Stimulated activated CD4-positive, alpha-beta T cell treated with anti-CD3 and anti-CD28 coated beads, Interleukin-12 subunit alpha, Interleukin-12 subunit beta, amount 100 ng/mL, for 48 hours (primary cell): ENCODE results near the gene PRSS1.
"Not testable (repeated sequence)": the region's sequence is repeated elsewhere in the genome, so short reads cannot be mapped to it uniquely, and the experiment has no call there.

ENCODE experiments used
- DNase-seq, 3 donors: peaks; one replicate each; pipeline ENCODE4 v3.0.0-alpha.2; 2020; ENCODE audit warnings: low read depth in 2 of 3, low spot score in 1 of 3

The PRSS1 gene

GRCh38 chr7:142772673-142773072, 23.4 kb downstream of the PRSS1 start:
- no peak for DNase-seq

- DNase-seq = no peak
Measured at GRCh38 chr7:142773230-142773629, 24.0 kb downstream of the PRSS1 start.

GRCh38 chr7:142773937-142774744, 24.9 kb downstream of the PRSS1 start:
- DNase-seq = no peak

GRCh38 chr7:142774826-142775225, 25.6 kb downstream of the PRSS1 start:
- DNase-seq = no peak

- DNase-seq = not testable (repeated sequence)
Measured at GRCh38 chr7:142775351-142776115, 26.3 kb downstream of the PRSS1 start.

- DNase-seq = no peak
Measured at GRCh38 chr7:142776206-142776844, 27.1 kb downstream of the PRSS1 start.

- DNase-seq = not testable (repeated sequence)
Measured at GRCh38 chr7:142776845-142777225, 27.6 kb downstream of the PRSS1 start.

GRCh38 chr7:142777318-142777717, 28.0 kb downstream of the PRSS1 start:
- DNase-seq = no peak

GRCh38 chr7:142782922-142783900, 33.9 kb downstream of the PRSS1 start:
- peak in 1 of 3 donors; percentile 65 for DNase-seq

- DNase-seq = no peak
Measured at GRCh38 chr7:142784096-142784495, 34.8 kb downstream of the PRSS1 start.

- no peak for DNase-seq
Measured at GRCh38 chr7:142784716-142785115, 35.4 kb downstream of the PRSS1 start.

GRCh38 chr7:142785841-142786250, 36.6 kb downstream of the PRSS1 start:
- peak in 1 of 3 donors; percentile 66 for DNase-seq

GRCh38 chr7:142787034-142787768, 37.9 kb downstream of the PRSS1 start:
- no peak for DNase-seq

- DNase-seq = no peak
Measured at GRCh38 chr7:142787783-142788182, 38.5 kb downstream of the PRSS1 start.

GRCh38 chr7:142788303-142789289, 39.3 kb downstream of the PRSS1 start:
- DNase-seq = no peak

GRCh38 chr7:142789441-142789840, 40.2 kb downstream of the PRSS1 start:
- no peak for DNase-seq

GRCh38 chr7:142790056-142790455, 40.8 kb downstream of the PRSS1 start:
- no peak for DNase-seq

GRCh38 chr7:142790555-142790954, 41.3 kb downstream of the PRSS1 start:
- no peak for DNase-seq

- DNase-seq = no peak
Measured at GRCh38 chr7:142791502-142791901, 42.2 kb downstream of the PRSS1 start.
